PC-9 (cell line): ENCODE results near the gene DOK3. TPM values are rescaled to one million over a fixed set of nuclear protein-coding genes. Genes with fewer than 3 reads are reported as not detected.
A peak's percentile ranks its signal among the peaks of the same experiment; 100 is the strongest.

Experiments used
- BruUV-seq: library from RNA; stranded (reverse); fragments of 400-500 nt; replicated peaks from 2 replicates; lab custom pipeline; 2021; lab: Mats Ljungman, UMichigan
- CTCF ChIA-PET: fragments of 300-600 bp; sonication (Branson Sonifier 250); formaldehyde crosslinking; loops from one replicate; lab custom pipeline; 2022; ENCODE audit warnings: antibody characterized with exemption; lab: Charles Lee
- POLR2A ChIA-PET: fragments of 300-600 bp; sonication (Branson Sonifier 250); formaldehyde crosslinking; loops from one replicate; lab custom pipeline; 2022; ENCODE audit warnings: antibody characterized with exemption; ENCODE audit not compliant: unreplicated experiment; lab: Charles Lee
- DNase-seq, 2 experiments: peaks; one replicate each; pipeline versions ENCODE4 v3.0.0 to v3.0.0-alpha.2; 2015 to 2022; ENCODE audit warnings: mixed read lengths in 1 of 2
- H2AFZ ChIP-seq: fragments of 200-600 bp; sonication (generic); 2 replicates; pipeline ENCODE4 v1.8.1; 2017; ENCODE audit warnings: antibody characterized with exemption
- H3F3A ChIP-seq: fragments of 200-600 bp; sonication (generic); 2 replicates; pipeline ENCODE4 v1.8.1; 2017; ENCODE audit warnings: antibody characterized with exemption, mild to moderate bottlenecking, low read depth; ENCODE audit not compliant: insufficient read depth
- H3K27ac ChIP-seq: fragments of 200-600 bp; sonication (generic); 2 replicates; pipeline ENCODE4 v1.6.1; 2016; ENCODE audit warnings: mixed run types
- H3K27me3 ChIP-seq: fragments of 200-600 bp; sonication (generic); 2 replicates; pipeline ENCODE4 v1.6.1; 2016; ENCODE audit warnings: low read depth, mixed run types; ENCODE audit not compliant: insufficient read depth
- H3K36me3 ChIP-seq: fragments of 200-600 bp; sonication (generic); 2 replicates; pipeline ENCODE4 v1.6.1; 2016; ENCODE audit warnings: low read depth, mixed run types
- H3K4me1 ChIP-seq: fragments of 200-600 bp; sonication (generic); replicated peaks from 2 replicates; pipeline ENCODE4 v1.6.1; 2016; ENCODE audit warnings: mixed run types; ENCODE audit not compliant: insufficient read depth
- H3K4me2 ChIP-seq: fragments of 200-600 bp; sonication (generic); 2 replicates; pipeline ENCODE4 v1.6.1; 2017; ENCODE audit warnings: mixed run types
- H3K4me3 ChIP-seq: fragments of 200-600 bp; sonication (generic); 2 replicates; pipeline ENCODE4 v1.6.1; 2016; ENCODE audit warnings: mixed run types
- H3K79me2 ChIP-seq: fragments of 200-600 bp; sonication (generic); 2 replicates; pipeline ENCODE4 v1.6.1; 2017; ENCODE audit warnings: low read depth, mixed run types
- H3K9me2 ChIP-seq: fragments of 200-600 bp; sonication (generic); 2 replicates; pipeline ENCODE4 v1.8.1; 2017; ENCODE audit warnings: mild to moderate bottlenecking; ENCODE audit not compliant: insufficient read depth
- H3K9me3 ChIP-seq: fragments of 200-600 bp; sonication (generic); 2 replicates; pipeline ENCODE4 v1.8.1; 2016; ENCODE audit warnings: low read depth; ENCODE audit not compliant: insufficient read depth
- H4K20me1 ChIP-seq: fragments of 200-600 bp; sonication (generic); 2 replicates; pipeline ENCODE4 v1.8.1; 2017; ENCODE audit not compliant: insufficient read depth
- CTCF ChIP-seq: fragments of 200-600 bp; sonication (generic); conservative IDR thresholded peaks from 2 replicates; pipeline ENCODE4 v1.6.1; 2017; ENCODE audit warnings: mixed run types, antibody characterized with exemption, mild to moderate bottlenecking, moderate library complexity
- EZH2 ChIP-seq: fragments of 200-600 bp; sonication (generic); IDR thresholded peaks from 2 replicates; pipeline ENCODE4 v1.8.0; 2017; ENCODE audit warnings: antibody characterized with exemption, low read depth
- intact Hi-C: fragments of 100-400 bp; cut with micrococcal nuclease; formaldehyde crosslinking; loops from one replicate; pipeline ENCODE4 v1.10.0; 2022; ENCODE audit not compliant: unreplicated experiment
- total RNA-seq: library from RNA; stranded (reverse); gene quantifications from 2 replicates; pipeline ENCODE4 v1.2.3, GENCODE V29; 2021

The DOK3 gene
- total RNA-seq, 1 experiment from 2014 or later, result 12.2 TPM

GRCh38 chr5:177473443-177474001, 36.1 kb downstream of the DOK3 start, which contains the start of gene DBN1:
Gene DBN1, minus strand, starts transcription at chr5:177473634. Its CDS starts 113 bp downstream, at chr5:177473521.
- 0 out of 2 replicates have a peak within 1 kb of the TSS, but pooled peaks have one; percentile 63 for H2AFZ ChIP-seq
- CTCF ChIA-PET, result interaction anchor here (0.7 to 1.0 kb wide), 2 partner anchors 18 to 28 kb away, joined by 4 read pairs; no protein-coding TSS in a partner anchor
- BruUV-seq, result no TSS peak

GRCh38 chr5:177472460-177473442, 36.9 kb downstream of the DOK3 start:
- Histone ChIP-seq H3K27ac (no peak overlapping the region), H3K4me1 (peaks cover 22% of the 10 kb centered on the region), H3K4me2 (peak overlapping the region; percentile 97), H2AFZ (0 out of 2 replicates have a peak overlapping the region, but pooled peaks have one; percentile 63), H3K27me3 (no peaks in the 10 kb centered on the region), H3K9me2 (no peaks in the 10 kb centered on the region), H3K4me3 (peak overlapping the region; percentile 79), H3K9me3 (no peaks in the 10 kb centered on the region), H4K20me1 (peaks cover 24% of the 10 kb centered on the region), H3K79me2 (peaks cover 21% of the 10 kb centered on the region; the same call in 1 of the 2 replicates), H3K36me3 (no peaks in the 10 kb centered on the region), H3F3A (peaks cover 40% of the 10 kb centered on the region)
- peak in 1 of 2 experiments; percentile 53 for DNase-seq
- CTCF ChIA-PET, result interaction anchor here (0.7 to 1.1 kb wide), 2 partner anchors 13 to 15 kb away, joined by 3 read pairs; no protein-coding TSS in a partner anchor
- POLR2A ChIA-PET, result interaction anchor here (0.6 to 2.1 kb wide), 3 partner anchors 17 to 25 kb away, joined by 3 to 6 read pairs (median 5); no protein-coding TSS in a partner anchor
- no peak for TF ChIP-seq CTCF
- no peak for TF ChIP-seq EZH2
- no TSS peak for BruUV-seq
- intact Hi-C loops, result no loop called here

More at GRCh38 chr5:177473443-177474001, 36.1 kb downstream of the DOK3 start, which contains the start of gene DBN1:
- Histone ChIP-seq H3K79me2 (peaks cover 21% of the 10 kb centered on the region; the same call in 1 of the 2 replicates), H3K4me1 (peaks cover 22% of the 10 kb centered on the region), H4K20me1 (peaks cover 19% of the 10 kb centered on the region), H3K9me3 (no peaks in the 10 kb centered on the region), H3K36me3 (no peaks in the 10 kb centered on the region), H3K27me3 (no peaks in the 10 kb centered on the region), H3F3A (peaks cover 46% of the 10 kb centered on the region), H3K27ac (no peak within 1 kb of the TSS), H3K9me2 (no peaks in the 10 kb centered on the region), H3K4me2 (peak within 1 kb of the TSS; percentile 97), H3K4me3 (peak within 1 kb of the TSS; percentile 79)
- POLR2A ChIA-PET, result interaction anchor here (2.1 kb wide), 1 partner anchor 22 kb away, joined by 6 read pairs; no protein-coding TSS in a partner anchor
- intact Hi-C loops, result loop anchor here (2.0 kb wide), 1 partner anchor 21 kb away; no protein-coding TSS in a partner anchor
- TF ChIP-seq CTCF, result no peak
- no peak for TF ChIP-seq EZH2
- DNase-seq, result no peak
